ENCODE measurements around the gene PLCXD3. TPM values are rescaled to one million over a fixed set of nuclear protein-coding genes. Genes with fewer than 3 reads are reported as not detected.

PLCXD3 gene
- total and polyA plus RNA-seq, 2 of the 4 experiments (the other 2 are of a cell fraction), result under 0.01 to 0.02 TPM

- Histone ChIP-seq H4K5ac (ENCODE audit: low read depth, low read length) (no peak overlapping the region), H4K20me1 (ENCODE audit: insufficient read depth, low read length) (no peaks in the 10 kb centered on the region), H3K9ac (ENCODE audit: low read depth, low read length) (no peak overlapping the region), H2AK5ac (ENCODE audit: low read depth, low read length) (no peak overlapping the region), H3K4me1 (ENCODE audit: control insufficient read depth, insufficient read depth, low read length) (no peaks in the 10 kb centered on the region), H3K79me1 (ENCODE audit: low read depth in 1 of 2, low read length in 2 of 2) (no peaks in the 10 kb centered on the region), H3K9me1 (ENCODE audit: insufficient read depth, low read length) (no peaks in the 10 kb centered on the region), H2AFZ (replicated peaks; ENCODE audit: low read length, poor library complexity) (no peak overlapping the region), H3K36me3 (ENCODE audit: control insufficient read depth, insufficient read depth, low read length) (no peaks in the 10 kb centered on the region), H3K23ac (ENCODE audit: low read depth, low read length) (no peak overlapping the region), H3K27ac (ENCODE audit: insufficient read depth, low read length) (no peak overlapping the region), H3K27me3 (ENCODE audit: control insufficient read depth, insufficient read depth, low read length) (no peaks in the 10 kb centered on the region), H3K56ac (ENCODE audit: extremely low read depth, insufficient read depth, low read length) (no peak overlapping the region), H3K14ac (replicated peaks; ENCODE audit: low read depth, low read length) (no peak overlapping the region), H2BK15ac (ENCODE audit: low read depth, low read length) (no peak overlapping the region), H4K91ac (ENCODE audit: insufficient read depth, low read depth, low read length) (no peak overlapping the region), H4K8ac (ENCODE audit: low read depth in 2 of 2, low read length in 2 of 2) (no peak overlapping the region; a peak in 1 of 4 replicates), H3K4ac (ENCODE audit: low read depth, low read length) (no peak overlapping the region), H3K9me3 (ENCODE audit: control insufficient read depth, insufficient read depth, low read length) (no peaks in the 10 kb centered on the region), H2AK9ac (replicated peaks; ENCODE audit: low read depth, low read length, poor library complexity) (no peak overlapping the region), H3K4me3 (ENCODE audit: insufficient read depth, low read depth, low read length) (no peak overlapping the region), H3K4me2 (ENCODE audit: low read depth, low read length) (no peak overlapping the region), H3K18ac (ENCODE audit: low read depth, low read length) (no peak overlapping the region), H2BK120ac (ENCODE audit: low read depth, low read length) (no peak overlapping the region), H2BK20ac (ENCODE audit: low read depth, low read length) (no peak overlapping the region), H2BK5ac (ENCODE audit: low read depth, low read length, poor library complexity, severe bottlenecking) (no peak overlapping the region)
- TF ChIP-seq CHD1 (IDR thresholded peaks at IDR 0.05; ENCODE audit: low read depth, low read length) (no peak), MAZ (IDR thresholded peaks at IDR 0.05; ENCODE audit: borderline replicate concordance, low read depth, low read length) (no peak), RAD21 (IDR thresholded peaks at IDR 0.05; ENCODE audit: low read length) (peak; percentile 46), NFE2L2 (IDR thresholded peaks at IDR 0.05; ENCODE audit: low read depth, low read length) (no peak), CEBPB (IDR thresholded peaks at IDR 0.05; ENCODE audit: low read depth, low read length) (no peak), POLR2A (IDR thresholded peaks at IDR 0.05; ENCODE audit: low read depth, low read length) (no peak), CTCF (conservative IDR thresholded peaks at IDR 0.05; ENCODE audit: low read depth, low read length) (peak; percentile 43), RCOR1 (IDR thresholded peaks at IDR 0.05; ENCODE audit: insufficient replicate concordance, low read length) (no peak), RFX5 (IDR thresholded peaks at IDR 0.05; ENCODE audit: low read depth, low read length) (no peak), SMC3 (IDR thresholded peaks at IDR 0.05; ENCODE audit: low read depth, low read length) (peak; percentile 24; the same call in 1 of the 2 replicates), BHLHE40 (IDR thresholded peaks at IDR 0.05; ENCODE audit: low read depth, low read length) (no peak), USF2 (IDR thresholded peaks at IDR 0.05; ENCODE audit: low read depth, low read length) (no peak), ELK1 (IDR thresholded peaks at IDR 0.05; ENCODE audit: borderline replicate concordance, low read depth, low read length) (no peak), MAFK (IDR thresholded peaks at IDR 0.05; ENCODE audit: low read depth, low read length) (no peak), MXI1 (IDR thresholded peaks at IDR 0.05; ENCODE audit: borderline replicate concordance, low read depth, low read length) (no peak), FOS (IDR thresholded peaks at IDR 0.05; ENCODE audit: low read depth, low read length) (no peak)
- dilution Hi-C loops (cut with HindIII; ENCODE audit: low sequenced_read_pairs, unreplicated experiment) (no loop called here), intact Hi-C loops (cut with micrococcal nuclease) (loop anchor here (2.0 kb wide), 2 partner anchors 76 to 442 kb away; no protein-coding TSS in a partner anchor), in situ Hi-C loops (cut with MboI; ENCODE audit: low sequenced_read_pairs) (loop anchor here (10.0 kb wide), 1 partner anchor 442 kb away; the partner anchor contains the start of gene C7)
- peak; percentile 49 for DNase-seq
- ChIA-PET POLR2A (ENCODE audit: unreplicated experiment) (no interaction called here), CTCF (interaction anchor here (0.6 to 1.5 kb wide), 7 partner anchors 11 to 442 kb away, joined by 3 to 6 read pairs (median 3); no protein-coding TSS in a partner anchor)
- ATAC-seq (ENCODE audit: low read depth), result peak; percentile 59
- WGBS, 2 experiments (ENCODE audit: extremely low coverage in 2 of 2, insufficient read length in 1 of 2), result no CpG with 5 or more reads among the region's 5 CpGs
- BruUV-seq (replicated peaks), result no TSS peak
Observed at GRCh38 chr5:41346609-41347008, 163.8 kb downstream of the PLCXD3 start.

Data from IMR-90 (cell line).